HG03280 (cell line): ENCODE results near the gene OTOP2.
"Not testable (repeated sequence)": the region's sequence is repeated elsewhere in the genome, so short reads cannot be mapped to it uniquely, and the experiment has no call there.

Experiments
- ATAC-seq: cut with Tn5 transposase; IDR thresholded peaks from one replicate; pipeline ENCODE4 v1.9.1; 2021; ENCODE audit warnings: mild to moderate bottlenecking, moderate library complexity; ENCODE audit not compliant: unreplicated experiment

Gene OTOP2

DNA sequence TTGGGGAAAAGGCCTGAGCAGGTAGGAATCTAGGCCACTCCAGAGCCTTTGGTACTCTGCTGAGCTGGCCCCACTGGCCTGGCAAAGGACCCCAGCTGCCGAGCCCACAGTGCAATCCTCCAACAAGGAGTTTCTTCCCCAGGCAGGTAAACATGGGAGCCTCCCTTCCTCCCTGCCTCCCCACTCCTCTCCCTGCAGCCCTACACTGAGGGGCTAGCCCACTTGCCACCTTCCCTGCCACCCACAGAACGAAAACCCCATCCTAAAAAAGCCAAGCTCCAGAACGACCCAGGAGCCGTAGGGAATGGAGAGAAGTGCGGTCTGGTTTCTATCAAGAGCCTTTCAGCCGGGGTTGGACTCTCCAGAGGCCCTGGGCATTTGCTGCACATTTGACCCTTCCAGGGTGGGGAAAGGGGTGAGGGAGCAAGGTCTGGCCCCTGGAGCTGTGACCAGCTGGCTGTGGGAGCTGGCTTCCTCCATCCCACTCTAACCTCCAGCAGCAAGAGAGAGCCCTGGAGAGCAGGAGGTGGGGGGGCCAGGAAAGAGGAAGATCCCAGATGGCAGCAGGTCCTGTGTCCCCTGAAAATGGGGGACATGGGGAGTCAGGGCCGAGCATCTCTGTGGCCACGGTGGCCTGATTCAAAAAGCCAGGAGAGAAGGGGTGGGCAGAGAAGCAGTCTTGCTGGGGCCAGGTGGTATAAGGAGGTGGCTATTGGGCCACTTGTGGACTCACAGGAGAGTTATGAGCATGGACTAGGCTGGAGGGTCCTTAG, 47.2 kb downstream of the OTOP2 start:
- ATAC-seq = no peak

DNA sequence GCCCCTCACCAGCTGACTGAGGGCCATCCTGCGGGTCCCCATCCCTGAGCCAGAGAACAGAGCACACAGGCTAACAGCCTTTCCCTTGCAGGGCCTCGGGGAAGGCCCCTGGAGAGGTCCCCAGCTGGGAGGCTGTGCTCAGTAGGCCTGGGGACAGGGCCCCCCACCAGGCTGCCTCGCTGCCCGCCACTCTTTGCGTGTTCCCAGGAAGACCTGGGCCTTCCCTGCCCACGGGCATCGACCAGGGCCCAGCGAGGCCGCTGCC, 47.7 kb downstream of the OTOP2 start:
- ATAC-seq = no peak

DNA sequence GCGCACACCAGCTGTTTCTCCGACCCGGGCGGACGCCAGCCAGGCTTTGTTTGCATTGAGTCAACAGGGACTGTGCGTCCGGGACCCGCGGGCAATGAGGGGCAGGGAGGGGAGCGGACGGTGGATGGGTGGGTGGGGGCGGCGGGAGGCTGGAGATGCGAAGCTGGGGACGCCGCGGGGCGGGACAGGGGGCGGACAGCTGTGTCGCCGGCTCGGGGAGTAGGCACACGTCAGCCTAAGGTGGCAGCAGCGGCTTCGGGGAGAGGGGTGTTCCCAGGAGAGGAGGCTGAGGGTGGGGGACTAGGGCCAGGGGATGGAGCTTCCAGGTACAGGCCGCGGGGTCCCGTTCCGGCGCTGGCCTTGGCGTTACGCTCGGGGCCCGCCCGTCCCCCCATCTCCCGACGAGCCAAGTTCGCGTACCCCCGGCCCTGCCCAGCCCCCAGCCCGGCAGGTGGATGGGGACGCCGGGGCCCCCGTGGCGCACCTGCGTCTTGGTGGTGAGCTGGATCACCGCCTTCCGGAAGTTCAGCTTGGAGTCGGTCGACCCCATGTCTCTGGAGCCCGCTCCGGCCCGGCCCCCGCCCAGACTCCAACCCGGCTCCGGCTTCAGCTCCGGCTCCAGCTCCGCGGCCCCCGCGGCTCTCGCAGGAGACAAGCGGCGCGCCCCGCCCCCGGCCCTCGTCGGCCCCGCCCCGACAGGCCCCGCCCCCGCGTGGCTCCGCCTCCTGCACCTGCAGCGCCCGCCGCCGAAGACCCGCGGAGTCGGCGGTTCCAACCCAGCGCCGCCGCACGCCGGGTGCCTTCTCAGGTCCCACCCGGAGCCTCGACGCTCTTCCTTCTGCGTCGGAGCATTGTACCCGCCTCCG, 48.3 kb downstream of the OTOP2 start, which contains the start of gene HID1:
Gene HID1, minus strand, starts transcription at position 653 of the 866 bp plus-strand sequence. Its CDS starts 103 bp downstream, at position 550.
- ATAC-seq = no peak

DNA sequence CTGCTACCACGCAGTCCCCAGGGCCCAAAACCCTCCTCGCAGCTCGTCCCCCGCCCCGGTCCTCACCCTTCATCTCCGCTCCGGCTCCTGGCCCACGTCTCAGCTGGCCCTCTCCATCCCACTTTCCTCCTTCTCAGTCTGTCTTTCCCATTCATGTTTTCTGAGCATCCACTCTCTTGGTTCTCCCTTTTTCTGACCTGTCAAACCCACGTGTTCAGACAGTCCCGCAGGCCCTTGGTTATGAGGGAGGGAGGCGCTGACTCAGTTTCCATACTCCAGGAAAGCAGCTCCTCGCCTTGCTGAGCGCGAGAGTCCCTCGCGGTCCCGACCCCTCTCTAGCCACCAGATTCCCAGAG, 48.9 kb downstream of the OTOP2 start:
- ATAC-seq = no peak

DNA sequence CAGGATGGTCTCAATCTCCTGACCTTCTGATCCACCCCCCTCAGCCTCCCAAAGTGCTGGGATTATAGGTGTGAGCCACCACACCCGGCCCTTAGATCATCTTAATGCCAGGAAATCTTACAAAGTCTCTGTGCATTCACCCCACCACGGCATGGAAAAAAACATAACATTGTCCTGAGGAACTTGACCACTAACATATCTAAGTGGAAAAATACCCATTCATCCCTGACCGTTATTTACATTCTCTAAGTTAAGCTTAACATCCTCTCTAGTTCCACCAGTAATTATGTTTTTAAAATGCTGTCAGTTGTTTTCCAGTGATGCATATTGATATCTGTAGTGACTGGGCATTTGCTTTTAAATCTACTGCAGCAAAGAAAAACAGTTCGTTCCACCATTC, 51.9 kb downstream of the OTOP2 start:
- no peak for ATAC-seq

DNA sequence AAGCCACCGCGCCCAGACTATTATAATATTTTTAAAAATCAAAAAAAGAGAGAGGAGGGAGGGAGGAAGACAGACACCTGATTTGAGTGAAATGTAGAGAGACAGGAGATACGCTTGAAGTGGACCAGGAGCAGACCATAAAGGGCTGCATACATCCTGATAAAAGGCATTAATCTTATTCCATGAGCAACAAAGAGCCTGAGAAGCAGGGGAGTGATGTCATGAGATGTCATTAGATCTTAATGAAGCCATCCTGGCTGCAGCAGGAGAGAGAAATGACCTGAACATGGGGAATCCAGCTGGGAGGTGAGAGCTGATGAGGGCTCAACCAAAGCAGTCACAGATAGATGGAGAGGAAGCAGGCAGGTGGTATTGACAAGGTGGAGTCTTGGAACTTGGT, 53.7 kb downstream of the OTOP2 start:
- ATAC-seq = no peak

DNA sequence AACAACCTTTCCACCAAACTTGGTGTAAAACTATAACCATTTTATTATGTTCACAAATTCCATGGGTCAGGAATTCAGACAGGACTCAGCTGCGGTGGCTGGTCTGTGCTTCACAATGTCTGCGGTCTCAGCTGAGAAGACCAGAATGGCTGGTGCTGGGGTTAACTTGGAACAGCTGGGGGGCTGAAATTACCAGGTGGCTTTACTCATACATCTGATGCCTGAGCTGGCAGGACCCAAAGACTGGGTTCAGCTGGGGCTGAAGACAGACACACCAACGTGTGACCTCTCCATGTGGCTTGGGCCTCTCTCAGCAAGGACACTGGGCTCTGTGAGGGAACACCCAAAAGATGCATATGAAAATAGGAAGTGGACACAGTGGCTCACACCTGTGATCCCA, 54.2 kb downstream of the OTOP2 start:
- ATAC-seq = no peak

DNA sequence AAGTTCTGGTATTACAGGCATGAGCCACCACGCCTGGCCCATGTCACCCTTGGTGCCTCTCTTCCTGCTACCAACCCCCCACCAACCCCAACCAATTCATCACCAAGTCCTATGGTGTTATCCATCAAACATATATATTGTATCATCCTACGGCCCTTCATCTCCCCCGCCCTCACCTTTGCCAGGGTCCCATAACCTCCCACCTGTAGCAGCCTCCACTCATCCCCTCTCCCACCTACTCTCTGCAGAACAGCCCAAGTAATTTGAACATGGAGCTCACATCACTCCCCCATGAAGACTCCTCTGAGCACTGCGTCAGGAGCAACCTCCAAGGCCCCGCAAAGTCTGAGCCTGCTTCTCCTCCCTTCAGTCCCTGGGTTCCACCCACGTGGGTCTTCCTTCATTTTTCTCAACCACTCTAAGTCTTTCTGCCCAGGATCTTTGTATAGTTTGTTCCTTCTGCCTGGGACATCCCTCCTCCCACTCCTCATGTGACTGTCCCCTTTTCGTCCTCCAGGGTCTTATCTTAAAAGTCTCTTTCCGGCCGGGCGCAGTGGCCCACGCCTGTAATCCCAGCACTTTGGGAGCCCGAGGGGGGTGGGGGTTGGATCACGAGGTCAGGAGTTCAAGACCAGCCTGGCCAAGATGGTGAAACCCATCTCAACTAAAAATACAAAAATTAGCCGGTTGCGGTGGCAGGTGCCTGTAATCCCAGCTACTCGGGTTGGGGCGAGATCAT, 55.5 kb downstream of the OTOP2 start:
- ATAC-seq = no peak

DNA sequence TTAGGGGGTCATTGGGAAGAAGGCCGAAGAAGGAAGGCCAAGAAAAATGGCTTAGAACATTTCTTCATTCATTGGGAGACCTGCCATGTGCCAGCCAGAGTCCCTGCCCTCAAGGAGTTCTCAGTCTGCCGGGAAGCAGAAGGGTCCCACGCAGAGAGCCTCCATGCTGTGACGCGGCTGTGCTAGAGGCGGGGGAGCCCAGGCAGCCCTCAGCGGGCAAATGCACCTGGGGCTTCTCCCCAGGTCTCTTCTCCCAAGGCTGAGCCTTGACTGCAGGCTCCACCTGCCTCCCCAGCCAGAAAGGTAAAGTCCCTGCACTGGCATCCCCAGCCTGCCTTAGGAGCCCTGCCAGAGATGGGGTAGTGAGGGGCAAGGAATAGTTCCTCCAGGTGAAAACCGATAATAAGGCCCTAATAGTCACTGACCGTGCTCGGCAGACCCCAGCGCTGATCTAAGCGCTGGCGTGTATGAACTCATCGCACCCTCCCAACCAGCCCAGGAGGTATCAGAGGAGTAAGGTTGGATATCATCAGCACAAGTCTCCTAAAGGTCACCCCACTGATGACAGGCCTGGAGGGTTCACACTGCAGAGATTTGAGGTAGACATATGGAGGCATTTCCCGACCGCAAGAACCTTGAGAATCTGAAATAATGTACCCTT, 57.4 kb downstream of the OTOP2 start:
- ATAC-seq = no peak

DNA sequence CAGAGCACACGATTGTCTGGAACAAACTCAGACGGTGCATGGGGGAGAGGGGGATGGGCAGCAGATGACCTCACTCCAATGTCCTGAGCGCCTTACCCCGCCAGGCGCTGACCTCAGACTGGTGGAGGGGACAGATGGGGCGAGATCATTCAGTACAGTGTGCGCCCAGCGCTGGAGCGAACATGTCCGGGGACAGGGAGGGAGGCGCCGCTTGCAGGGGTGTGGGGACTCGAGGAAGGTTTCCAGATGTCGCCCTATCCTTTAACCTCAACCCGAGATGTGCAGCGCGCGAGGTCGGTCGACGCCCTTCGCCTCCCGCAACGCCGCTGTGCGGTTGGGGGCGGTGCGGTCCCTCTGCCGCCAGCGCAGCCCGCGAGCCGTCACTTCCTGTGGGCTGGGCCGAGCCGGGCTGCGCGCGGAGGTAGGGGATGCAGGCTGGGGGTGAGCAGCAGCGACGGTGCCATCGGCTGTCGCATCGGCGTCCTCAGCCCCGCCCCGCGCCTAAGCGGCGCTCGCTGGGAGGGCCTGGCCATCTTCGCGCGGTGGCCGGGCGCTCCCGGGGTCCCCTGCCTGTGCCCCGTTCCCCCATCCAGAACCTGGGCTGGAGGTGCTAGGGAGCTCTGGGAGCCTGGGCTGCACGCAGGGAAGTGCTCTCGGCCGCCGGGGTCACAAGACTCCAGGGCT, 58.0 kb downstream of the OTOP2 start:
- peak; percentile 38 for ATAC-seq

DNA sequence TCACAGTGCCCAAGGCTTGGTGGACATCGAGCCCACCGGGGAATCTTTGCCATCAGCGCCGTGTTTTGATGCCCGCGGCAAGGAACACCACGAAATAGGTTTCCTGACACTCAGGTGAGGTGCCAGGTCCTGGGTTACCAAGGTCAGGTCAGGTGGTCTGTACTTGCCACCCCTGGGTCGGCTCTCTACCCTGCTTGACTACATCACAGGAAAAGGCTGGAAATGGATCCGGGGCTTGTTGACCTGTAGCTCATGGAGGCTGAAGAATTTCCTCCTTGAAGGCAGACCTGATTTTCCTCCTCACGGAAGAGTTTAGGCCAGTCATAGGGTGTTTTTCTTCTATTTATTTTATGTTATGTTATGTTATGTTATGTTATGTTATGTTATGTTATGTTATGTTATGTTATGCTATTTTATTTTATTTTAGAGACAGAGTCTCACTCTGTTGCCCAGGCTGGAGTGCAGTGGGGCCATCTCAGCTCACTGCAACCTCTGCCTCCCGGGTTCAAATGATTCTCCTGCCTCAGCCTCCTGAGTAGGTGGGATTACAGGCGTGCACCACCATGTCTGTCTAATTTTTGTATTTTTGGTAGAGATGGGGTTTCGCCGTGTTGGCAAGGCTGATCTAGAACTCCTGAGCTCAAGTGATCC, 58.7 kb downstream of the OTOP2 start:
- ATAC-seq = not testable (repeated sequence)
